ENCODE data around the gene ITFG2. TPM values are rescaled to one million over a fixed set of nuclear protein-coding genes. Genes with fewer than 3 reads are reported as not detected.

Gene ITFG2
- total and polyA plus RNA-seq, 7 donors = 11.6 to 31.9 (median 25.2) TPM

Other genes with a start within 250 kb of the ITFG2 start
- 10 to 100 TPM; 21.3 to 33.7 (median 23.5) TPM for gene FKBP4, start 17.7 kb upstream of the ITFG2 start, total RNA-seq
- 10 to 100 TPM; 33.6 to 44.5 (median 42.3) TPM for gene FKBP4, start 17.7 kb upstream of the ITFG2 start, polyA plus RNA-seq
- gene NRIP2, start 22.4 kb downstream of the ITFG2 start, total RNA-seq = 1 to 10 TPM in 3 of 4 donors, under 1 TPM in 1; 0.33 to 10.0 (median 1.9) TPM
- 1 to 10 TPM in 1 of 3 donors, under 1 TPM in 1, not detected in 1; 0.60 to 1.5 TPM for gene NRIP2, start 22.4 kb downstream of the ITFG2 start, polyA plus RNA-seq
- not detected for gene TEX52, start 44.4 kb downstream of the ITFG2 start, total RNA-seq
- gene TEX52, start 44.4 kb downstream of the ITFG2 start, polyA plus RNA-seq = not detected
- gene FOXM1, start 64.5 kb downstream of the ITFG2 start, total RNA-seq = 1 to 10 TPM in 2 of 4 donors, under 1 TPM in 1, not detected in 1; 0.36 to 2.5 (median 1.4) TPM
- 10 to 100 TPM in 1 of 3 donors, 1 to 10 TPM in 2; 2.4 to 34.9 (median 3.7) TPM for gene FOXM1, start 64.5 kb downstream of the ITFG2 start, polyA plus RNA-seq
- 1 to 10 TPM; 6.1 to 9.6 (median 8.2) TPM for gene RHNO1, start 64.6 kb downstream of the ITFG2 start, total RNA-seq
- 10 to 100 TPM; 16.9 to 21.6 (median 19.4) TPM for gene RHNO1, start 64.6 kb downstream of the ITFG2 start, polyA plus RNA-seq
- gene TULP3, start 78.2 kb downstream of the ITFG2 start, total RNA-seq = 10 to 100 TPM; 17.8 to 32.1 (median 24.8) TPM
- gene TULP3, start 78.2 kb downstream of the ITFG2 start, polyA plus RNA-seq = 1 to 10 TPM; 3.0 to 9.6 (median 7.8) TPM
- gene TEAD4, start 146.7 kb downstream of the ITFG2 start, total RNA-seq = 10 to 100 TPM in 1 of 4 donors, 1 to 10 TPM in 3; 2.9 to 31.2 (median 4.4) TPM
- 10 to 100 TPM in 1 of 3 donors, 1 to 10 TPM in 2; 1.6 to 16.3 (median 3.6) TPM for gene TEAD4, start 146.7 kb downstream of the ITFG2 start, polyA plus RNA-seq